GM12873 (cell line): ENCODE results near the gene PPP1R12B.

Experiments used
- TF ChIP-seq, protein P1 (sequence below): IDR thresholded peaks from 2 replicates; pipeline ENCODE4 v1.5.1; 2012; ENCODE audit warnings: low read depth, mild to moderate bottlenecking, moderate library complexity, low read length, control low read depth; ENCODE audit not compliant: insufficient read depth; ENCODE audit errors: missing control alignments

PPP1R12B gene

DNA sequence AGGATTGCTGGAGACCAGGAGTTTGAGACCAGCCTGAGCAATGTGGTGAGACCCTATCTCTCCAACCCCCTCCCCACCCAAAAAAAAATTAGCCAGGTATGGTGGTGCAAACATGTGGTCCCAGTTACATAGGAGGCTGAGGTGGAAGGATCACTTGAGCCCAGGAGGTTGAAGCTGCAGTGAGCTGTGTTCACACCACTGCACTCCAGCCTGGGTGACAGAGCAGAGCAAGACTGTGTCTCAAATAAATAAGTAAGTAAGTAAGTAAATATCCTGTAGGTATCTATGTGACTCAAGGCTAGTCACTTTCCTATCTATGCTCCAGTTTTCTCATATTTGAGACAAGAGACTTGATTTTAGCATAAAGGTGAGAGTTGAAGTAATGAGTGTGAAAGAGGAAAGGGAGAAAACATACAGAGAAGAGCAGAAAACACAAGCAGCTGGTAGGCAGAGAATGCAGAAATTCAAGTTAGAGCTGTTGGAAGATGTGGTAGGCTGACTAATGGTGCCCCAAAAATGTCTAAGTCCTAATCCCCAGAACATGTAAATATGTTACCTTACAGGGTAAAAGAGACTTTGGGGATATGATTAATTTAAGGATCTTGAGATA, 7.5 kb downstream of the PPP1R12B start:
- TF ChIP-seq, protein P1, sequence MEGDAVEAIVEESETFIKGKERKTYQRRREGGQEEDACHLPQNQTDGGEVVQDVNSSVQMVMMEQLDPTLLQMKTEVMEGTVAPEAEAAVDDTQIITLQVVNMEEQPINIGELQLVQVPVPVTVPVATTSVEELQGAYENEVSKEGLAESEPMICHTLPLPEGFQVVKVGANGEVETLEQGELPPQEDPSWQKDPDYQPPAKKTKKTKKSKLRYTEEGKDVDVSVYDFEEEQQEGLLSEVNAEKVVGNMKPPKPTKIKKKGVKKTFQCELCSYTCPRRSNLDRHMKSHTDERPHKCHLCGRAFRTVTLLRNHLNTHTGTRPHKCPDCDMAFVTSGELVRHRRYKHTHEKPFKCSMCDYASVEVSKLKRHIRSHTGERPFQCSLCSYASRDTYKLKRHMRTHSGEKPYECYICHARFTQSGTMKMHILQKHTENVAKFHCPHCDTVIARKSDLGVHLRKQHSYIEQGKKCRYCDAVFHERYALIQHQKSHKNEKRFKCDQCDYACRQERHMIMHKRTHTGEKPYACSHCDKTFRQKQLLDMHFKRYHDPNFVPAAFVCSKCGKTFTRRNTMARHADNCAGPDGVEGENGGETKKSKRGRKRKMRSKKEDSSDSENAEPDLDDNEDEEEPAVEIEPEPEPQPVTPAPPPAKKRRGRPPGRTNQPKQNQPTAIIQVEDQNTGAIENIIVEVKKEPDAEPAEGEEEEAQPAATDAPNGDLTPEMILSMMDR, result no peak

DNA sequence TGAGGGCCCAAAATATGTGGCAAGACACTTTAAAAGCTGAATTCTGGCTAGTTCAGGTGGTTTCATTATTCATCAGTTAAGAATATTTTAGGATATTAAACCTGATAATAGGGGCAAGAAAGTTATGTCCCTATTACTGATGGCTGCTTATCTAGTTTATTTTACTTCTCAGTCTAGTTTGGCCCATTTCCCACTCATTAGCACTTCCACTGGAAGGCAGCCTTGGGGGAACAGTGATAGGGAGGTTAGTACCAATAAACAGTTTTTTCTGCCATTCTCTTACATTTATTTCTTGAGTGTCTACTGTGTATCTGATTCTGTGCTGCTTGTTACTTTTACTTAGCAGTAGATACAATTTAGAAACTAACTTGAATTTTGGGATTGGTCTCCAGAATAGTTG, 9.0 kb downstream of the PPP1R12B start:
- TF ChIP-seq, protein P1, result no peak

DNA sequence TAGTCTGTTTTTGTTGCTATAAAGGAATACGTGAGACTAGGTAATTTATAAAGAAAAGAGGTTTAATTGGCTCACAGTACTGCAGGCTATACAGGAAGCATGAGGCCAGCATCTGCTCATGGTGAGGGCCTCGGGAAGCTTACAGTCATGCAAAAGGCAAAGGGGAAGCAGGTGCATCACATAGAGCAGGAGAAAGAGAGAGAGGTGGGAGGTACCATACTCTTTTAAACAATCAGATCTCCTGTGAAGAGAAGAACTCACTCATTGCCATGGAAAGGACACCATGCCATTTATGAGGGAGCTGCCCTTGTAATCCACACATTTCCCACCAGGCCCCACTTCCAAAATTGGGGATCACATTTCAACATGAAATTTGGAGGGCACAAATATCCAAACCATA, 12.7 kb downstream of the PPP1R12B start:
- TF ChIP-seq, protein P1, result no peak

DNA sequence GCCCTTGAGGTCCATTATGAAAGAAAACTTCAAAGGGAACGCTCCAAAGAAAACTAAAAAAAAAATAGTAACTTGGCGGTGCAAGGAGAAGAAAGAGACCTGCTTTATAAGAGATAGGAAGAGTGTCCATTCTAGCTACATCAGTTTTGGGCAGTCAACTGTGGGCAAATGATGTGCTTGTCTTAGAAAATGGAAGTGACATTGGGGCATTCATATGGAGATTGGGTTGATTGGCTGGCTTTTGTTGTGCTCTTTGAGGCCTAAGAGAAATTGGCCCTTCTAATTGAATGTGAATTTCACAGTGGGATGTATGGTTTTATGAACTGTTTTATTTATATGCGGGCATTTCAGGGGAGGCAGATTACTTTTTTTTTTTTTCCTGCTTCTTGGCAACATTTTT, 13.2 kb downstream of the PPP1R12B start:
- TF ChIP-seq, protein P1, result no peak

DNA sequence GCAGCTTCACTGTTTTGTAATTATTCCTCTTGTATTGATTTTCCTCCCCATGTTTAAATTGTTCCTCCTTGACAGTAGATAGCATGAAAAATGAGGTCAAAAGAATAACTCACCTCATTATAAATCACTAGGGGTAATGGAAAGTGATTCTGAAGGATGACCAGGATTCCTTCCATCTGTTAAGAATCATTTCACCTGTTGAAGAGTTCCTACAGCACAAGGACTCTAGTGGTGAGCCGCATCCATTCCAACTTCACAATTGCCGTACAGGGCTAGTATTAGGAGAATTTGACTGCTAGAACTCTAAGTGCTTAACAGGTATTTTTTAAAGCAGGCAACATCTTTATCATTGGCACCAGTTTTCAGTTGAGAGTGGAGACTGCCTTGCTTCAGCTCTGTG, 13.7 kb downstream of the PPP1R12B start:
- TF ChIP-seq, protein P1, result no peak

DNA sequence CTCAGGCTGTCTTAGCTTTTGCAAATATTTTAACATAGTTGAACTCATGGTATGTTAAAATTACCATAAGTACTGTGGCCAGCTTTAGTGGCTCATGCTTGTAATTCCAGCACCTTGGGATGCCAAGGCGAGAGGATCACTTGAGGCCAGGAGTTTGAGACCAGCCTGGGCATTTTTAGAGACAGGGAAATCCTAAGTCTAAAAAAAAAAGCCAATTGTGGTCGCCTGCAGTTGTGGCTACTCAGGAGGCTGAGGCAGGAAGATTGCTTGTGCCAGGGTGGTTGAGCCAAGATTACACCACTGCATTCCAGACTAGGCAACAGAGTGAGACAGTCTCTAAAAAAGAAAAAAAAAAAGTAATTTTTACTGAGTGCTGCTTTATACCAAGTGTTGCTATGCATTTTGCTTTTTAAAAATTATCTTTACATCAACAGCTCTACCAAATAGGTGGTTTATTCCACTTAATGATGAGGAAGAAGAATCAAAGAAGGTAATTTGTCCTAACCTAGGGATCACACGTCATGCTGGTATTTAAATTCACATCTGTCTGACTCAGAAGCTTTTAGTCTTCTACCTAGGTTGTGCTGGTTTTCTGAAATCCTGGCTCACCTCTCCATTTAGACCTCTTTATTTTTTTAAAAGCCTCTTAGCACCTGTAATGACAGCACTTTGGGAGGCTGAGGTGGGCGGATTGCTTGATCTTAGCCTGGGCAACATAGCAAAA, 16.8 kb downstream of the PPP1R12B start:
- TF ChIP-seq, protein P1, result no peak

DNA sequence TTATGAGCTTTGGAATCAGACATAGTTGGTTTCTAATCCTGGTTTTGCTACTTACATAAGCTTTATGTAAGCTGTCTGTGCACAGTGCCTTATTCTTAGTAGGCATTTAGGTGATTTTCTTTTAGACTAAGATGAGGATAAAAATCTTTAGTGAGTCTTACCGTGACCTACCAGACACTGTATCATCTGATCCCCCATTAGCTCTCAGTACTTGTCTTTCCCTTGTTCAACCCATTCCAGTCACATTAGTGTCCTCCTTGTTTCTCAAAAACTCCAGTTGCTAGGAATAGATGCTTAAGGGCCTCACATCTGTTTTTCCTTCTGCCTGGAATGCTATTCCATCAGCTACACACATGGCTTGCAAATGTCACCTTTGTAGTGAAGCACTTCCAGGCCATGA, 18.8 kb downstream of the PPP1R12B start:
- TF ChIP-seq, protein P1, result no peak
